ENCODE data around the gene ZNF804A. TPM values are rescaled to one million over a fixed set of nuclear protein-coding genes. Genes with fewer than 3 reads are reported as not detected.
"Not testable (repeated sequence)": the region's sequence is repeated elsewhere in the genome, so short reads cannot be mapped to it uniquely, and the experiment has no call there.

ZNF804A gene
- total RNA-seq, 3 donors from 2014 or later: 0.14 to 0.70 TPM; not detected in 1

DNA sequence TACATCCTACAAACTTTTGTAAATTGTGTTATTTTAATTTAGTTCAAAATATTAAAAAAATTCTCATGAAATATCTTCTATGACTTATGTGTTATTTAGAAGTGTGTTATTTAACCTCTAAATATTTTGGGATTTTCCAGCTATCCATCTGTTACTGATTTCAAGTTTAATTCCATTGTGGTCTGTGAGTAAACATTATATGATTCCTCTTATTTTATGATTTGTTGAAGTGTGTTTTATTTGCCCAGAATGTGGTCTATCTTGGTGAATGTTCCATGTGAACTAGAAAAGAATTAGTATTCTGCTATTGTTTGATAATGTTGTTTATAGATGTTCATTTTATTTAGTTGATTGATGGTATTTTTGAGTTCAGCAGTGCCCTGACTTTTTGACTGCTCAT is 136.0 kb downstream of the ZNF804A start:
- ATAC-seq: no peak
- Histone ChIP-seq H3K4me3 (no peak overlapping the region), H3K9me3 (no peaks in the 10 kb centered on the region), H3K36me3 (ENCODE audit: low read depth) (no peaks in the 10 kb centered on the region), H3K4me1 (ENCODE audit: low read depth) (no peaks in the 10 kb centered on the region)
- intact Hi-C loops (cut with DNase I, micrococcal nuclease): no loop called here
- DNase-seq: no peak
- TF ChIP-seq, protein P1, sequence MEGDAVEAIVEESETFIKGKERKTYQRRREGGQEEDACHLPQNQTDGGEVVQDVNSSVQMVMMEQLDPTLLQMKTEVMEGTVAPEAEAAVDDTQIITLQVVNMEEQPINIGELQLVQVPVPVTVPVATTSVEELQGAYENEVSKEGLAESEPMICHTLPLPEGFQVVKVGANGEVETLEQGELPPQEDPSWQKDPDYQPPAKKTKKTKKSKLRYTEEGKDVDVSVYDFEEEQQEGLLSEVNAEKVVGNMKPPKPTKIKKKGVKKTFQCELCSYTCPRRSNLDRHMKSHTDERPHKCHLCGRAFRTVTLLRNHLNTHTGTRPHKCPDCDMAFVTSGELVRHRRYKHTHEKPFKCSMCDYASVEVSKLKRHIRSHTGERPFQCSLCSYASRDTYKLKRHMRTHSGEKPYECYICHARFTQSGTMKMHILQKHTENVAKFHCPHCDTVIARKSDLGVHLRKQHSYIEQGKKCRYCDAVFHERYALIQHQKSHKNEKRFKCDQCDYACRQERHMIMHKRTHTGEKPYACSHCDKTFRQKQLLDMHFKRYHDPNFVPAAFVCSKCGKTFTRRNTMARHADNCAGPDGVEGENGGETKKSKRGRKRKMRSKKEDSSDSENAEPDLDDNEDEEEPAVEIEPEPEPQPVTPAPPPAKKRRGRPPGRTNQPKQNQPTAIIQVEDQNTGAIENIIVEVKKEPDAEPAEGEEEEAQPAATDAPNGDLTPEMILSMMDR (IDR thresholded peaks at IDR 0.05): no peak

DNA sequence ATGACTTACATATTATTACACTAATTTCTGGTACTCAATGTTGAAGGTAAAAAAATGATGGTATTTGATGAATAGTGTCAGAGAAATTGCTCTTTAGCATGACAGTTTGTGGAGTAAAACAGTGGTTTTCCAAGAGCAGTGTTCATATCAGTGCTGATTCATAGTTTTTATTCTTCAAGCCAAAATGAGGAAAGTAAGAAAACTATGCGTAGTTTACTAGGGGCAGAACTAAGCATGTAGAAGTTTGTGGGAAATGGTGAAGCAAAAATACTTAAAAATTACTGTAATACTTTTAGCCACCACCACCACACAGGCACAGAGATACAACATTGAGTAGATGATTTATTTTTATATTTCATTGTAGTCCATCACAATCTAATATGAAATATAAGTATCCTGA is 137.3 kb downstream of the ZNF804A start:
- intact Hi-C loops (cut with DNase I, micrococcal nuclease): no loop called here
- H3K4me3 ChIP-seq: no peak overlapping the region

DNA sequence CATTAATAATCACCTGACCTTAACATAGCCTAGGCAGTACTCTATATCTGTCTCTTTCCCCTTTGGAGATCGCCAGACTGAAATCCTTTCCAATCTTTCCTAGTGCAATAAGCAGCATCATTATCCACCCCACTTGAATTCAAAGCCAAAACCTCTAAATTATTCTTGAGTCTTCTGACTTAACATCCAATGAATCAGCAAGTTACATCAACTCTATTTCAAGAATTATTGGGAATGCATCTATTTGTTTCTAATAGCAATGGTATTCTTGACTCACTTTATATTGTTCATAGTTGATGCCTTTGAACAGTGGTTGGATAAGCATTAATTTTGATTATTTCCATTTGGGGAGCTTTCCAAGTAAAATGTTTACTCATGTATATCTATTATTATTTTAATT is 144.8 kb downstream of the ZNF804A start:
- intact Hi-C loops (cut with DNase I, micrococcal nuclease): no loop called here
- Histone ChIP-seq H3K4me1 (ENCODE audit: low read depth) (no peaks in the 10 kb centered on the region), H3K36me3 (ENCODE audit: low read depth) (no peaks in the 10 kb centered on the region), H3K4me3 (no peak overlapping the region), H3K9me3 (no peaks in the 10 kb centered on the region)
- TF ChIP-seq, protein P1 (IDR thresholded peaks at IDR 0.05): no peak
- no peak for ATAC-seq
- no peak for DNase-seq

More for the DNA sequence above, 137.3 kb downstream of the ZNF804A start:
- Histone ChIP-seq H3K9me3 (no peaks in the 10 kb centered on the region), H3K4me1 (ENCODE audit: low read depth) (no peaks in the 10 kb centered on the region), H3K36me3 (ENCODE audit: low read depth) (no peaks in the 10 kb centered on the region)
- DNase-seq (no peak), ATAC-seq (no peak)
- TF ChIP-seq, protein P1 (IDR thresholded peaks at IDR 0.05): no peak

DNA sequence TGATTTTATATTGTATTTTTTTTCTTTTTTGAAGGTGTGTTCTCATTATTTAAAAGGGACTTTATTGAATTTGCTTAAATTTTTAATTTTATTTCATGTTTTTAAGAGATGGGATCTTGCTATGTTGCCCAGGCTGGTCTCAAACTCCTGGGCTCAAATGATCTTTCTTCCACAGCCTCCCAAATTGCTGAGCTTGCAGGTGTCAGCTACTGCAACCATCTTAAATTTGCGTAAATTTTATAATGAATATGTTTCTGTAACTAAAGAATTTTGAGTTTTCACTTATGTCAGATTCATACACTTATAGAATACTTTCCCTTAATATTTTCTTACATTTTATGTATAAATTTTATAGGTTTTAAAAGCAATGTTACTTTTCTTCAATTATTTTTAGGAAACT is 157.8 kb downstream of the ZNF804A start:
- intact Hi-C loops (cut with DNase I, micrococcal nuclease): no loop called here
- no peaks in the 10 kb centered on the region for H3K4me1 ChIP-seq (ENCODE audit: low read depth)
- no peaks in the 10 kb centered on the region for H3K9me3 ChIP-seq
- TF ChIP-seq, protein P1 (IDR thresholded peaks at IDR 0.05): no peak
- H3K4me3 ChIP-seq: no peak overlapping the region
- H3K36me3 ChIP-seq (ENCODE audit: low read depth): no peaks in the 10 kb centered on the region
- DNase-seq (no peak), ATAC-seq (no peak)

DNA sequence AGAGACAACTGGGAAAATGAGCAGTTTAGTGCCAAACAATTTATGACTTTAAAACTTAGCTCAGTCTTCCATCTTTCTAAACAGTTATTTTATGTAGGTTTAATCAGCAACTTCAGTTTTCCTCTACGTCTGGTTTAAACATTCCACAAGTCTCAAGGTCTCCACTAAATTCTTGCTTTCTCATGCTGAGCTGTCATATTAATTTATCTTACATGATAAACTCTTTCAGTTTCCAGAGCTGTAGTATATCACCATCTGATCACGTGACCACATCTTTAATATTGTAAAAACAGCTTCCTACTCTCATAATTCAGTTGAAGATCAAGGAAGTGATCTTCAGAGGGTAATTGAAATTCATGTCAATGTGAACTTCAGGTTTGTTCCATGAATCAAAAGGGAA is 158.6 kb downstream of the ZNF804A start:
- H3K4me3 ChIP-seq: no peak overlapping the region
- DNase-seq (no peak), ATAC-seq (no peak)
- no peaks in the 10 kb centered on the region for H3K36me3 ChIP-seq (ENCODE audit: low read depth)
- H3K4me1 ChIP-seq (ENCODE audit: low read depth): no peaks in the 10 kb centered on the region
- intact Hi-C loops (cut with DNase I, micrococcal nuclease): no loop called here
- TF ChIP-seq, protein P1 (IDR thresholded peaks at IDR 0.05): no peak
- H3K9me3 ChIP-seq: no peaks in the 10 kb centered on the region

DNA sequence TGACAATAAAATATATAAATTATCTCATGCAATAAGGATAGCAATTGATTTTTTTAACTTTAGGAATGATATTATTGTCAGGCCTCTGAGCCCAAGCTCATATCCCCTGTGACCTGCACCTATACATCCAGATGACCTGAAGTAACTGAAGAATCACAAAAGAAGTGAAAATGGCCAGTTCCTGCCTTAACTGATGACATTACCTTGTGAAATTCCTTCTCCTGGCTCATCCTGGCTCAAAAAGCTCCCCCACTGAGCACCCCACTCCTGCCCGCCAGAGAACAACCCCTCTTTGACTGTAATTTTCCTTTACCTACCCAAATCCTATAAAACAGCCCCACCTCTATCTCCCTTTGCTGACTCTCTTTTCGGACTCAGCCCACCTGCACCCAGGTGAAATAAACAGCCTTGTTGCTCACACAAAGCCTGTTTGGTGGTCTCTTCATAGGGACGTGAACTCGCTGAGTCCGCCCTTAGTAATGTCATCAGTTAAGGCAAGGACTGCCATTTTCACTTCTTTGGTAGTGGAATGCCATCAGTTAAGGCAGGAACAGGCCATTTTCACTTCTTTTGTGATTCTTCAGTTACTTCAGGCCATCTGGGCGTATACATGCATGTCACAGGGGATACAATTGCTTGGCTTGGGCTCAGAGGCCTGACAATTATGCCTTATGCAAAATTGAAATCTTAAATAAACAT is 161.4 kb downstream of the ZNF804A start:
- H3K9me3 ChIP-seq; H3K4me3 ChIP-seq; H3K36me3 ChIP-seq (ENCODE audit: low read depth); ATAC-seq; H3K4me1 ChIP-seq (ENCODE audit: low read depth); intact Hi-C loops (cut with DNase I, micrococcal nuclease); DNase-seq: not testable (repeated sequence)

All from mucosa of descending colon (tissue), 3 donors.